Measurements from ENCODE around the gene SATL1. TPM values are rescaled to one million over a fixed set of nuclear protein-coding genes. Genes with fewer than 3 reads are reported as not detected.
A peak's percentile ranks its signal among the peaks of the same experiment; 100 is the strongest.
"Not testable (repeated sequence)": the region's sequence is repeated elsewhere in the genome, so short reads cannot be mapped to it uniquely, and the experiment has no call there.

Gene SATL1
- total and polyA plus RNA-seq, 3 experiments from 2014 or later: not detected

DNA sequence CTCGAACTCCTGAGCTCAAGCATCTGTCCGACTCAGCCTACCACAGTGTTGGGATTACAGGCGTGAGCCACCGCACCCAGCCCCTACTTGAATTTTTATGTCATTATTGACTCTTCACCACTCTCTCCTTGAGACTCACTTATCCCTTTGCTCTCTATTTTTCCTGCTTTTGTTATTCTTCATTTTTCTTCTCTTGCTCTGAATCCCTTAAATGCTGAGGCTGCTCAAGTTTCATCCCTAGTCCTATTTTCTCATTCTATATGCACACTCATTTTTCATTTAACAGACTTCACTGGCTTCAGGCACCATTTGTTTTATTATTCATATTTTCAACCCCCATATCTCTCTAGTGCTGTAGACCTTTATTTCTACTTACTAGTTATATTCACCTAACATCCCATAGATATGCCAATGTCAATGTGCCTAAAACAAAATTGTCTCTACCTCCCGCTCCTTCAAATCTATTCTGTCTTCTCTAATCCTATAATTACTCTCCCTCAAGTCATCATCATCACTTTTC, 154.2 kb downstream of the SATL1 start:
- H3K4me3 ChIP-seq (ENCODE audit: low read length): no peak overlapping the region

DNA sequence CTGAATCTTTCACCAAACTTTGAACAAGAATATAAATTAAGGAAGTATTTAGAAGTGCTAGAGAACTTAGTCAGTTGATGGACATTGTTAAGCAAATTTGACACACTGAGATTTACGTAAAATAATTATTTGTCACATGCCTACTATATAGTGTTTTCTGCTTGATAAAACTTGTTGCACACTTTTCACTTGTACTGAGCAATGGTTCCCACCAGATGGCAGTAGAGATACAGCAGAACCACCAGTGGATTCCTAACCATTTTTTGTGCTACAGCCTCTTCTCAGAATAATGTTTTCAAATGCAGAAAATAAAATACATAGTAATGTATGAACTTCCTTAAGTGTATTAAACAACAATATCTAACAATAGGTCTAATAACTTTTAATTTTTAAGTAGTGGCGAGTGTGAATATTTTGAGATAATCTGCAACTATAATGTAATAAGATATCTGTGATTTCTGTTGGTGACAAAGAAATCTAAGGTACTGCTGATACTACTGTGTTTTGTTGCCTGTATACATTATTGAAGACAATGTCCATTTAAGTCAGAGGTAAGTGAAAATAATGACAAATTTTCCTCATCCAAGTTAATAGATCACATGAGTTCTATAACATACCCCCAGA, 158.7 kb downstream of the SATL1 start:
- no peaks in the 10 kb centered on the region for H3K4me1 ChIP-seq (ENCODE audit: insufficient read depth, low read length)
- peaks cover 0 to 1% of the 10 kb centered on the region in 2 donors for H3K27me3 Mint-ChIP-seq
- no peaks in the 10 kb centered on the region for H3K36me3 ChIP-seq (ENCODE audit: insufficient read depth, low read length)
- DNase-seq: peak in 2 of 5 donors; percentile 4 to 20
- ChIA-PET CTCF (interaction anchor here (1.2 kb wide), 1 partner anchor 11 kb away, joined by 3 read pairs; no protein-coding TSS in a partner anchor), POLR2A (no interaction called here)
- H3K27me3 ChIP-seq (ENCODE audit: insufficient read depth, low read length, poor library complexity, severe bottlenecking): no peaks in the 10 kb centered on the region
- no peak overlapping the region for H3K4me3 ChIP-seq (ENCODE audit: low read length)
- peaks cover 0 to 42% (median 7%) of the 10 kb centered on the region in 3 donors for H3K36me3 Mint-ChIP-seq
- H3K27ac ChIP-seq (ENCODE audit: low read depth, low read length): no peak overlapping the region
- H3K9me3 ChIP-seq (ENCODE audit: low read length): no peaks in the 10 kb centered on the region
- no peak overlapping the region for H3K4me3 Mint-ChIP-seq
- no peaks in the 10 kb centered on the region for H3K4me1 Mint-ChIP-seq
- H3K27ac Mint-ChIP-seq: no peak overlapping the region
- H3K9me3 Mint-ChIP-seq: no peaks in the 10 kb centered on the region

More for the DNA sequence above, 154.2 kb downstream of the SATL1 start:
- ChIA-PET POLR2A (no interaction called here), CTCF (no interaction called here)
- Mint-ChIP-seq H3K36me3 (peaks cover 6 to 53% (median 7%) of the 10 kb centered on the region in 3 donors), H3K27me3 (no peaks in the 10 kb centered on the region), H3K4me3 (no peak overlapping the region), H3K9me3 (no peaks in the 10 kb centered on the region), H3K27ac (peak overlapping the region in 1 of 8 donors; percentile 84), H3K4me1 (no peaks in the 10 kb centered on the region)
- no peak for DNase-seq
- Histone ChIP-seq H3K4me1 (ENCODE audit: insufficient read depth, low read length) (no peaks in the 10 kb centered on the region), H3K9me3 (ENCODE audit: low read length) (no peaks in the 10 kb centered on the region), H3K27ac (ENCODE audit: low read depth, low read length) (no peak overlapping the region), H3K36me3 (ENCODE audit: insufficient read depth, low read length) (no peaks in the 10 kb centered on the region), H3K27me3 (ENCODE audit: insufficient read depth, low read length, poor library complexity, severe bottlenecking) (no peaks in the 10 kb centered on the region)

DNA sequence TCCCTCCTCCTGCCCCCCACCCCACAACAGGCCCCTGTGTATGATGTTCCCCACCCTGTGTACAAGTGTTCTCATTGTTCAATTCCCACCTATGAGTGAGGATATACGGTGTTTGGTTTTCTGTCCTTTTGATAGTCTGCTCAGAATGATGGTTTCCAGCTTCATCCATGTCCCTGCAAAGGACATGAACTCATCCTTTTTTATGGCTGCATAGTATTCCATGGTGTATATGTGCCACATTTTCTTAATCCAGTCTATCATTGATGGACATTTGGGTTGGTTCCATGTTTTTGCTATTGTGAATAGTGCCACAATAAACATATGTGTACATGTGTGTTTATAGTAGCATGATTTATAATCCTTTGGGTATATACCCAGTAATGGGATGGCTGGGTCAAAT, 166.3 kb downstream of the SATL1 start:
- H3K4me1 Mint-ChIP-seq; H3K4me1 ChIP-seq (ENCODE audit: insufficient read depth, low read length); CTCF ChIA-PET; H3K36me3 ChIP-seq (ENCODE audit: insufficient read depth, low read length); H3K4me3 Mint-ChIP-seq; H3K4me3 ChIP-seq (ENCODE audit: low read length); H3K27ac ChIP-seq (ENCODE audit: low read depth, low read length); H3K9me3 Mint-ChIP-seq; H3K9me3 ChIP-seq (ENCODE audit: low read length); H3K27me3 Mint-ChIP-seq; H3K27me3 ChIP-seq (ENCODE audit: insufficient read depth, low read length, poor library complexity, severe bottlenecking); POLR2A ChIA-PET; DNase-seq: not testable (repeated sequence)
- H3K36me3 Mint-ChIP-seq: peaks cover 4 to 43% (median 7%) of the 10 kb centered on the region in 3 donors
- H3K27ac Mint-ChIP-seq: peak overlapping the region in 1 of 8 donors; percentile 19

DNA sequence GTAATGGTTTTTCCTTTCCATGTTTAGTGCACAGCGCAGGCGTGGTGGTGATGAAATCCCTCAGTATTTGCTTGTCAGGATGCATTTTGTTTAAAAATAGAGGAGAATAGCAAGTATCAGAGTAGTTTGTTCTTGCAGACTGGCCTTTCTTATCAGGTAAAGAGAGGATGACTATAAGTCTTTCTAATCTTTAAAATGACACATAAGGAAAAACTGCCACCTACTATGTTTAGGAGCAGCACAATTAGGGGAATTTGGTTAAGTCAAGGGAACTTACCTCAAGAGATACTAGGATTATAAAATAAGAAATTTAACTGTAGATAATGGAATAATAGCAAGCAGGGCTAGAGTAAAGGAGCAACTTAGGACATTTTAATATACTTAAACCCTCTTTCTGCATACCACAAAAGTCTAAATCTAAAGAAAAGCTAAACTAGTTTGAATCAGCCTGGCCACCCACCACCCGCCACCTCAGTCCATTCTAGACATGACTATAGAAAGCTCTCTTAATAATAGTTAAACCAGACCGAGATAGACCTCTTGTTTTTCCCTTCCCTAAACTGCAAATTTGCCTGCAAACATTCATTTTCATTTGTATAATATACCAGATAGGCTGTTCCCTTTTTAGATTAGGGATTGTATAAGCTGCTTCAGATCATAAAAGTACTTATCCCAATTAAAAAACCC, 177.9 kb downstream of the SATL1 start:
- H3K4me1 ChIP-seq (ENCODE audit: insufficient read depth, low read length): no peaks in the 10 kb centered on the region
- H3K4me1 Mint-ChIP-seq: no peaks in the 10 kb centered on the region
- ChIA-PET CTCF (no interaction called here), POLR2A (no interaction called here)
- H3K27me3 Mint-ChIP-seq: peaks cover 0 to 8% of the 10 kb centered on the region in 2 donors
- no peak overlapping the region for H3K4me3 Mint-ChIP-seq
- no peaks in the 10 kb centered on the region for H3K9me3 ChIP-seq (ENCODE audit: low read length)
- H3K27me3 ChIP-seq (ENCODE audit: insufficient read depth, low read length, poor library complexity, severe bottlenecking): no peaks in the 10 kb centered on the region
- peaks cover 0 to 8% (median 0%) of the 10 kb centered on the region in 5 donors for H3K9me3 Mint-ChIP-seq
- peaks cover 4 to 32% (median 13%) of the 10 kb centered on the region in 3 donors for H3K36me3 Mint-ChIP-seq
- H3K36me3 ChIP-seq (ENCODE audit: insufficient read depth, low read length): no peaks in the 10 kb centered on the region
- H3K4me3 ChIP-seq (ENCODE audit: low read length): no peak overlapping the region
- no peak for DNase-seq
- H3K27ac Mint-ChIP-seq: no peak overlapping the region
- H3K27ac ChIP-seq (ENCODE audit: low read depth, low read length): no peak overlapping the region

DNA sequence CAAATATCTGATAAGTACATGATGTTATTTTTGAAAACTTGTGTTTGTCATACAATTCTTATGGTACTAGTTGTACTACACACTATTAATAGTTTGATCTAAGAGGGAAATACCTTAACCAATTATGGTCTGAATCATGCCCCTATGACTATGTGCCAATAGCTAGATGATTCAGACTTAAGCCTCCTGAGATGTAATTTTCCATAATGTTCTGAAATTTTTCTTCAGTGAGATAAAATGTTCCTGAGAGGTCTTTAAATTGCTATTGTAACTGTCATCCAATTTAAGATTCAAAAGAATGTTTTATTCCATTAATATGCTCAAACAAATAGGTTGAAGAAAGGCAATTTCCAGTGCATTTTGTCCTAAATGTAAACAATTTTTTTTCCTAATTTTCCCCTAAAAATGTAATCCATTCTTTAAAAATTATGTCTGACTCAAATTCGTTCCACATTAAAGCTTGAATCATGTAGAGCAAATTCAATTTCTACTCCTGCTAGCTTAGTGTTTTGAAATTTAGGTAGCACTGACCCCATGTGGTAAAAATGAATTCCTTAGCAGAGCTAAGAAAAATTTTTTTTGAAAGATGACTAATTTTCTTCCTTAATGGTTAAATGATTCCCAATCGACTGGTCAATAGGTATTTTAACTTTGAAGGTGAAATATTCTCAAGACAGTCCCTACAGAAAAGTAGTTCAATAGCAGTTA, 190.8 kb downstream of the SATL1 start:
- no peaks in the 10 kb centered on the region for H3K9me3 Mint-ChIP-seq

DNA sequence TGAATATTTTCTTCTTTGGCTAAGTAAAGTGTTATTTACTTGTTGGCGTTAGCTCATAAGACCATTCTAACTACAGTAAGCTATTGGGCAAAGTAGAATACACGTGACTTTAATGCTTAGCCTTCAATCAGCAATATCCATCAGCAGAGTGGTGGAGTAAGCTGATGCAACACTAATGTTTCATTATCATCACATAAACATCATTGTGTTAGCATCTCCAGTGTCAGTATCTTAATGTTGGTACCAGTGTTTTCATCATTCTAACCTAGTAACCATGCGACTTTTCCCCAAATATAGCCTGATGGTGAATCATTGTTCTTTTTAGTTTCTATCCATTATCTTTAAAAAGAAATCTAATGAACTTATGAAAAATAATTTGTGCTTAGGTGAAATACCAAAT, 191.4 kb downstream of the SATL1 start:
- DNase-seq: no peak
- H3K36me3 Mint-ChIP-seq: peaks cover 0 to 8% (median 0%) of the 10 kb centered on the region in 3 donors
- no peaks in the 10 kb centered on the region for H3K4me1 Mint-ChIP-seq
- H3K4me1 ChIP-seq (ENCODE audit: insufficient read depth, low read length): no peaks in the 10 kb centered on the region
- no peaks in the 10 kb centered on the region for H3K27me3 Mint-ChIP-seq
- POLR2A ChIA-PET: no interaction called here
- no peaks in the 10 kb centered on the region for H3K36me3 ChIP-seq (ENCODE audit: insufficient read depth, low read length)
- H3K9me3 Mint-ChIP-seq: no peaks in the 10 kb centered on the region
- no peaks in the 10 kb centered on the region for H3K27me3 ChIP-seq (ENCODE audit: insufficient read depth, low read length, poor library complexity, severe bottlenecking)
- no peak overlapping the region for H3K27ac ChIP-seq (ENCODE audit: low read depth, low read length)
- no peak overlapping the region for H3K27ac Mint-ChIP-seq
- CTCF ChIA-PET: no interaction called here
- H3K4me3 ChIP-seq (ENCODE audit: low read length): no peak overlapping the region
- H3K4me3 Mint-ChIP-seq: no peak overlapping the region
- no peaks in the 10 kb centered on the region for H3K9me3 ChIP-seq (ENCODE audit: low read length)

More for the DNA sequence above, 190.8 kb downstream of the SATL1 start:
- Mint-ChIP-seq H3K4me3 (no peak overlapping the region), H3K4me1 (no peaks in the 10 kb centered on the region), H3K27ac (no peak overlapping the region), H3K36me3 (peaks cover 0 to 7% (median 1%) of the 10 kb centered on the region in 3 donors), H3K27me3 (no peaks in the 10 kb centered on the region)
- Histone ChIP-seq H3K9me3 (ENCODE audit: low read length) (no peaks in the 10 kb centered on the region), H3K27ac (ENCODE audit: low read depth, low read length) (no peak overlapping the region), H3K4me1 (ENCODE audit: insufficient read depth, low read length) (no peaks in the 10 kb centered on the region), H3K36me3 (ENCODE audit: insufficient read depth, low read length) (no peaks in the 10 kb centered on the region), H3K4me3 (ENCODE audit: low read length) (no peak overlapping the region), H3K27me3 (ENCODE audit: insufficient read depth, low read length, poor library complexity, severe bottlenecking) (no peaks in the 10 kb centered on the region)
- CTCF ChIA-PET: no interaction called here
- DNase-seq: no peak
- POLR2A ChIA-PET: no interaction called here

DNA sequence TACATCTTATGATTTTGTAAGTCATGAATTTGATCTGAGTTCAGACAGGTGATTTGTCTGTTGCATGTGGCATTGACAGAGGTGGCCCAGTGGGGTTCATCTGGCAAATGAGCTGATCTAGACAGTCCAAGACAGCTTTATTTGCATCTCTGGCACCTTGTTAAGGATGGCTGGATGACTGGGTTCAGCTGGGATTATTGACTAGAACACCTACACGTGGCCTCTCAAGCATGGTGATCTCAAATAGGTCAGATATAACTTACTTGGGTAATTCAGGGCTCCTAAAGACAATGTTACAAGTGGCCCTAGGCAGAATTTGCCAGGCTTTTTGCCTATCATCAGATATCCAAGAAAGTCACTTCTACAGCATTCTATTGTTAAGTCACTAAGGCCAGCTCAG, 192.0 kb downstream of the SATL1 start:
- POLR2A ChIA-PET: no interaction called here
- CTCF ChIA-PET: no interaction called here
- Mint-ChIP-seq H3K27ac (no peak overlapping the region), H3K36me3 (peaks cover 0 to 9% (median 0%) of the 10 kb centered on the region in 3 donors), H3K4me1 (no peaks in the 10 kb centered on the region), H3K27me3 (no peaks in the 10 kb centered on the region), H3K4me3 (no peak overlapping the region), H3K9me3 (no peaks in the 10 kb centered on the region)
- no peak overlapping the region for H3K4me3 ChIP-seq (ENCODE audit: low read length)
- DNase-seq: no peak
- H3K36me3 ChIP-seq (ENCODE audit: insufficient read depth, low read length): no peaks in the 10 kb centered on the region
- H3K4me1 ChIP-seq (ENCODE audit: insufficient read depth, low read length): no peaks in the 10 kb centered on the region
- H3K9me3 ChIP-seq (ENCODE audit: low read length): no peaks in the 10 kb centered on the region
- H3K27me3 ChIP-seq (ENCODE audit: insufficient read depth, low read length, poor library complexity, severe bottlenecking): no peaks in the 10 kb centered on the region
- no peak overlapping the region for H3K27ac ChIP-seq (ENCODE audit: low read depth, low read length)

All from CD8-positive, alpha-beta memory T cell (primary cell).